ENCODE results near the gene NKD2. TPM values are rescaled to one million over a fixed set of nuclear protein-coding genes. Genes with fewer than 3 reads are reported as not detected.
"Not testable (repeated sequence)": the region's sequence is repeated elsewhere in the genome, so short reads cannot be mapped to it uniquely, and the experiment has no call there.

NKD2 gene
- total and polyA plus RNA-seq, 5 donors from 2014 or later, result not detected

GRCh38 chr5:968881-969280 is 39.7 kb upstream of the NKD2 start:
- peaks cover 5% of the 10 kb centered on the region for H3K4me1 ChIP-seq (ENCODE audit: control insufficient read depth, insufficient read depth, low read length, poor library complexity, severe bottlenecking)

GRCh38 chr5:969408-969839 is 39.2 kb upstream of the NKD2 start:
- H3K4me3 ChIP-seq (ENCODE audit: low read depth, low read length), result no peak overlapping the region
- H3K27me3 Mint-ChIP-seq, result peaks cover 69% of the 10 kb centered on the region
- no peaks in the 10 kb centered on the region for H3K9me3 ChIP-seq (ENCODE audit: control insufficient read depth in 2 of 2, low read length in 2 of 2)
- H3K27ac Mint-ChIP-seq, result no peak overlapping the region
- no peaks in the 10 kb centered on the region for H3K4me1 ChIP-seq (ENCODE audit: control insufficient read depth, insufficient read depth, low read length, poor library complexity, severe bottlenecking)
- DNase-seq, result no peak
- H3K27me3 ChIP-seq (ENCODE audit: control insufficient read depth, insufficient read depth, low read length), result peaks cover 24% of the 10 kb centered on the region
- peaks cover 0 to 5% (median 0%) of the 10 kb centered on the region in 7 donors for H3K9me3 Mint-ChIP-seq
- no peaks in the 10 kb centered on the region for H3K36me3 ChIP-seq (ENCODE audit: control insufficient read depth, insufficient read depth, low read length)
- no peak overlapping the region for H3K4me3 Mint-ChIP-seq
- no peak for ATAC-seq (ENCODE audit: low read depth in 2 of 2)
- H3K36me3 Mint-ChIP-seq, result no peaks in the 10 kb centered on the region
- no peak overlapping the region for H3K27ac ChIP-seq (ENCODE audit: insufficient read depth, low read length, poor library complexity, severe bottlenecking)
- H3K4me1 Mint-ChIP-seq, result peaks cover 0 to 11% (median 6%) of the 10 kb centered on the region in 4 donors

More at GRCh38 chr5:968881-969280, 39.7 kb upstream of the NKD2 start:
- peaks cover 0 to 5% (median 0%) of the 10 kb centered on the region in 7 donors for H3K9me3 Mint-ChIP-seq
- H3K4me3 Mint-ChIP-seq, result no peak overlapping the region
- no peak for ATAC-seq (ENCODE audit: low read depth in 2 of 2)
- peaks cover 3 to 15% (median 9%) of the 10 kb centered on the region in 4 donors for H3K4me1 Mint-ChIP-seq
- Histone ChIP-seq H3K4me3 (ENCODE audit: low read depth, low read length) (no peak overlapping the region), H3K27ac (ENCODE audit: insufficient read depth, low read length, poor library complexity, severe bottlenecking) (no peak overlapping the region), H3K36me3 (ENCODE audit: control insufficient read depth, insufficient read depth, low read length) (no peaks in the 10 kb centered on the region), H3K27me3 (ENCODE audit: control insufficient read depth, insufficient read depth, low read length) (peaks cover 24% of the 10 kb centered on the region), H3K9me3 (ENCODE audit: control insufficient read depth in 2 of 2, low read length in 2 of 2) (no peaks in the 10 kb centered on the region)
- H3K36me3 Mint-ChIP-seq, result no peaks in the 10 kb centered on the region
- no peak overlapping the region for H3K27ac Mint-ChIP-seq
- H3K27me3 Mint-ChIP-seq, result peaks cover 74% of the 10 kb centered on the region
- DNase-seq, result no peak

DNA sequence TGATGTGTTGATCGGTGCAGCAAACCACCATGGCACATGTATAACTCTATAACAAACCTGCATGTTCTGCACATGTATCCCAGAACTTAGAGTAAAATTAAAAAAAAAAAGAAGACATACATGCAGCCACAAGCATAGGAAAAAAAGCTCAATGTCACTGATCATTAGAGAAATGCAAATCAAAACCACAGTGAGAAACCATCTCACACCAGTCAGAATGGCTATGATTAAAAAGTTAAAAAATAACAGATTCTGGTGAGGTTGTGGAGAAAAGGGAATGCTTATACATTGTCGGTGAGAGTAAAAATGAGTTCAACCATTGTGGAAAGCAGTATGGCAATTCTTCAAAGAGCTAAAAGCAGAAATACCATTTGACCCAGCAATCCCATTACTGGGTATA is 36.0 kb upstream of the NKD2 start:
- H3K9me3 Mint-ChIP-seq; H3K36me3 Mint-ChIP-seq; H3K9me3 ChIP-seq (ENCODE audit: control insufficient read depth in 2 of 2, low read length in 2 of 2); H3K27ac ChIP-seq (ENCODE audit: insufficient read depth, low read length, poor library complexity, severe bottlenecking); H3K36me3 ChIP-seq (ENCODE audit: control insufficient read depth, insufficient read depth, low read length); ATAC-seq (ENCODE audit: low read depth in 2 of 2); H3K4me3 ChIP-seq (ENCODE audit: low read depth, low read length); H3K4me1 ChIP-seq (ENCODE audit: control insufficient read depth, insufficient read depth, low read length, poor library complexity, severe bottlenecking); H3K4me1 Mint-ChIP-seq; H3K27ac Mint-ChIP-seq; DNase-seq; H3K4me3 Mint-ChIP-seq: not testable (repeated sequence)
- peaks cover 16% of the 10 kb centered on the region for H3K27me3 ChIP-seq (ENCODE audit: control insufficient read depth, insufficient read depth, low read length)
- H3K27me3 Mint-ChIP-seq, result peaks cover 40% of the 10 kb centered on the region

DNA sequence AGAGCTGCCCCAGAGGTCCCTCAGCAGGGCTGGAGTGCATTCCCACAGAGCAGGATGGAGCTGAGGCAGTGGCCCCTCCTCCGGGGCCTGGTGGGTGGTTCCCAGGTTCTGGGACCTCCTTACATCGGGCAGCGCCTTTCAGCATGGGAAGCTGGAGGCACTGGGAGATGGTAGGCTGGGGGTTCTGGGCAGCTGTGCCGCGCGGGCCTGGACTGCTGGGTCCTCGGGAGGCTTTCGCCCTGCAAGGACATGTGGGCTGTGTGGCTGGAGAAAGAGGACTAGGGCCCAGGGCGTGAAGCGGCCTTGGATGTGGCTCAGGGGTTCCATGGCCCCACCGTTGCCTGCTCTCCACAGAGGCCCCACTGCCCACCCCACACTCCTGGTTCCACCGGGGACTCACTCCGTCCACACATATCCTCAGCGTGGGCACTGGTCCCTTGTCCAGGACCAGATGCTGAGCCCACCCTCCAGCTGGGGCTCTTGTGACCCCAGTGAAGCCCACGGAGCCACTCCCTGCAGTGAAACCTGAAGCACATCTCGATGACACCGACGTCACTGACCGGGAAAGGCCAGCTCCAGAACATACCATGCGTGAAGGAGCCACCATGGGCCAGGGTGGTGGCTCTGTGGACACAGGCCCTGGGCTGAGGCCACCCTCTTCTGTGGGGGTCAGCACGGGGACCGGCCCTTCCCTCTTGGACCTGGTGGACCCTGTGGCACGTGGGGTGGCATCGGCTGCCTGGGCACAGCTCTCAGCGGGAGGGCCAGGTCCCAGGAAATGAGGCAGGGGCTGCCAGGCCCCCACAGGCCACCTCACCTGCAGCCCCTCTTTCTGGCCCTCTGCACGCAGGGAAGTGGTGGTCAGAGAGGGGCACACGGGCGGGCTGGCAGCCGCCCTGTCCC is 31.5 kb upstream of the NKD2 start:
- peaks cover 1% of the 10 kb centered on the region for H3K27me3 Mint-ChIP-seq
- no peaks in the 10 kb centered on the region for H3K36me3 Mint-ChIP-seq

DNA sequence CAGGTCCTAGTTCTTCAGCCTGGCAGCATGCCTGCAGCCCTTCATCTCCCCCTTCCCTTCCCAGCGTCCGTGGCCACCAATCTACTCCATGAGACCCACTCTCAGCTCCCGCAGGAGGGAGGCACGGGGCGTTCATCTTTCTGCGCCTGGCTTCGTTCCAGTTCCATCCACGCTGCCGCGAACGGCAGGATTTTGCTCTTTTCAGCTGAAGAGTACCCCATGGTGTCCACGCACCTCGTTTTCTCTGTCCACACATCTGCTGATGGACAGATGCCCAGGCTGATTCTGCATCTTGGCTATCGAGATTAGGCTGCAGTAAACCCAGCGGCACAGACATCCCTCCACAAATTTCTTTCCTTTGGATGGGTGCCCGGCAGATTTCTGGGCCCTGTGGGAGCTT is 30.5 kb upstream of the NKD2 start:
- Mint-ChIP-seq H3K27ac (no peak overlapping the region), H3K9me3 (peaks cover 0 to 3% (median 0%) of the 10 kb centered on the region in 7 donors), H3K4me3 (no peak overlapping the region), H3K4me1 (no peaks in the 10 kb centered on the region), H3K36me3 (no peaks in the 10 kb centered on the region), H3K27me3 (no peaks in the 10 kb centered on the region)
- no peak overlapping the region for H3K27ac ChIP-seq (ENCODE audit: insufficient read depth, low read length, poor library complexity, severe bottlenecking)
- no peaks in the 10 kb centered on the region for H3K27me3 ChIP-seq (ENCODE audit: control insufficient read depth, insufficient read depth, low read length)
- no peak overlapping the region for H3K4me3 ChIP-seq (ENCODE audit: low read depth, low read length)
- DNase-seq, result no peak
- no peaks in the 10 kb centered on the region for H3K4me1 ChIP-seq (ENCODE audit: control insufficient read depth, insufficient read depth, low read length, poor library complexity, severe bottlenecking)
- no peak for ATAC-seq (ENCODE audit: low read depth in 2 of 2)
- no peaks in the 10 kb centered on the region for H3K36me3 ChIP-seq (ENCODE audit: control insufficient read depth, insufficient read depth, low read length)
- no peaks in the 10 kb centered on the region for H3K9me3 ChIP-seq (ENCODE audit: control insufficient read depth in 2 of 2, low read length in 2 of 2)

More for the DNA sequence above, 31.5 kb upstream of the NKD2 start:
- Mint-ChIP-seq H3K4me3 (no peak overlapping the region), H3K4me1 (no peaks in the 10 kb centered on the region), H3K27ac (no peak overlapping the region), H3K9me3 (peaks cover 0 to 3% (median 0%) of the 10 kb centered on the region in 7 donors)
- Histone ChIP-seq H3K4me1 (ENCODE audit: control insufficient read depth, insufficient read depth, low read length, poor library complexity, severe bottlenecking) (no peaks in the 10 kb centered on the region), H3K27ac (ENCODE audit: insufficient read depth, low read length, poor library complexity, severe bottlenecking) (no peak overlapping the region), H3K27me3 (ENCODE audit: control insufficient read depth, insufficient read depth, low read length) (no peaks in the 10 kb centered on the region), H3K9me3 (ENCODE audit: control insufficient read depth in 2 of 2, low read length in 2 of 2) (no peaks in the 10 kb centered on the region), H3K36me3 (ENCODE audit: control insufficient read depth, insufficient read depth, low read length) (no peaks in the 10 kb centered on the region), H3K4me3 (ENCODE audit: low read depth, low read length) (no peak overlapping the region)
- ATAC-seq (ENCODE audit: low read depth in 2 of 2), result no peak
- no peak for DNase-seq

DNA sequence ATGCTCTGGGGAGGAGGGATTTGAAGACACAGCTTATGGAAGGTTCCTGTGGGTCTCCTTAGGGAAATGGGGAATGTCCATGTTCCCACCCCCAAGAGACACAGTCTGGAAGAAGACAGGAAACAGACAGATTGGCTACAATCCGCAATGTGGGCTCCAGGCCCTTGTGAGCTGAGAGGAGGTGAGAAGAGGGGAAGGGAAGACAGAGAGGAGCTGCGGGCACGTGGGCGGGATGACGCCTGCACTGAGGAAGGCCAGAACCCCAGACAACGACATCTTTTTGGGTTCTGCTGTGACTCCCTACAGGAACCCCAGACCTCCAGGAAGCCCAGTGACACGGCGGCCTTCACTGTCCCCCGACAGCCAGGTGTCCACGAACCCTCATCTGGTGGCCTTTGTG is 29.9 kb upstream of the NKD2 start:
- no peaks in the 10 kb centered on the region for H3K27me3 ChIP-seq (ENCODE audit: control insufficient read depth, insufficient read depth, low read length)
- H3K4me1 ChIP-seq (ENCODE audit: control insufficient read depth, insufficient read depth, low read length, poor library complexity, severe bottlenecking), result no peaks in the 10 kb centered on the region
- no peak overlapping the region for H3K4me3 ChIP-seq (ENCODE audit: low read depth, low read length)
- Mint-ChIP-seq H3K4me1 (peaks cover 0 to 2% (median 1%) of the 10 kb centered on the region in 4 donors), H3K36me3 (no peaks in the 10 kb centered on the region), H3K27me3 (no peaks in the 10 kb centered on the region), H3K27ac (no peak overlapping the region), H3K4me3 (no peak overlapping the region), H3K9me3 (peaks cover 0 to 3% (median 0%) of the 10 kb centered on the region in 7 donors)
- no peak overlapping the region for H3K27ac ChIP-seq (ENCODE audit: insufficient read depth, low read length, poor library complexity, severe bottlenecking)
- DNase-seq, result no peak
- H3K9me3 ChIP-seq (ENCODE audit: control insufficient read depth in 2 of 2, low read length in 2 of 2), result no peaks in the 10 kb centered on the region
- H3K36me3 ChIP-seq (ENCODE audit: control insufficient read depth, insufficient read depth, low read length), result no peaks in the 10 kb centered on the region
- no peak for ATAC-seq (ENCODE audit: low read depth in 2 of 2)

GRCh38 chr5:979100-979817 is 29.3 kb upstream of the NKD2 start:
- Mint-ChIP-seq H3K36me3 (no peaks in the 10 kb centered on the region), H3K27me3 (peaks cover 4% of the 10 kb centered on the region), H3K9me3 (peaks cover 0 to 3% (median 0%) of the 10 kb centered on the region in 7 donors), H3K4me3 (no peak overlapping the region), H3K4me1 (peaks cover 0 to 6% (median 3%) of the 10 kb centered on the region in 4 donors), H3K27ac (no peak overlapping the region)
- no peak for ATAC-seq (ENCODE audit: low read depth in 2 of 2)
- Histone ChIP-seq H3K9me3 (ENCODE audit: control insufficient read depth in 2 of 2, low read length in 2 of 2) (no peaks in the 10 kb centered on the region), H3K36me3 (ENCODE audit: control insufficient read depth, insufficient read depth, low read length) (no peaks in the 10 kb centered on the region), H3K4me3 (ENCODE audit: low read depth, low read length) (no peak overlapping the region), H3K4me1 (ENCODE audit: control insufficient read depth, insufficient read depth, low read length, poor library complexity, severe bottlenecking) (no peaks in the 10 kb centered on the region), H3K27ac (ENCODE audit: insufficient read depth, low read length, poor library complexity, severe bottlenecking) (no peak overlapping the region), H3K27me3 (ENCODE audit: control insufficient read depth, insufficient read depth, low read length) (no peaks in the 10 kb centered on the region)
- DNase-seq, result no peak
